IMR-90 (cell line): ENCODE measurements around the gene LDHB. TPM values are rescaled to one million over a fixed set of nuclear protein-coding genes. Genes with fewer than 3 reads are reported as not detected.

Experiments used
- ATAC-seq: fragments of 200-7000 bp; cut with Tn5 transposase; 2 replicates; pipeline ENCODE4 v1.9.1; 2020; ENCODE audit warnings: low read depth, mild to moderate bottlenecking, moderate library complexity
- BruUV-seq: library from RNA; stranded (reverse); fragments of 400-500 nt; replicated peaks from 2 replicates; lab custom pipeline; 2021; lab: Mats Ljungman, UMichigan
- CTCF ChIA-PET: fragments of 300-600 bp; formaldehyde crosslinking; extraction: SDS; loops from one replicate; lab custom pipeline; 2021; ENCODE audit warnings: antibody characterized with exemption; lab: Yijun Ruan, JAX
- POLR2A ChIA-PET: fragments of 300-600 bp; sonication (Branson Sonifier 250); formaldehyde crosslinking; loops from one replicate; lab custom pipeline; 2022; ENCODE audit warnings: antibody characterized with exemption; ENCODE audit not compliant: unreplicated experiment; lab: Charles Lee
- DNase-seq: peaks from one replicate; pipeline ENCODE4 v3.0.0; 2013
- H2AFZ ChIP-seq: replicated peaks from 2 replicates; pipeline ENCODE3; 2013; ENCODE audit warnings: low read length, mild to moderate bottlenecking; ENCODE audit not compliant: poor library complexity
- H2AK5ac ChIP-seq: 2 replicates; pipeline ENCODE4 v1.6.1; 2013; ENCODE audit warnings: low read depth, low read length, inconsistent platforms
- H2AK9ac ChIP-seq: replicated peaks from 2 replicates; pipeline ENCODE3; 2013; ENCODE audit warnings: mild to moderate bottlenecking, low read depth, low read length, moderate library complexity; ENCODE audit not compliant: poor library complexity
- H2BK120ac ChIP-seq: 2 replicates; pipeline ENCODE4 v1.6.1; 2013; ENCODE audit warnings: low read depth, low read length, inconsistent platforms
- H2BK15ac ChIP-seq: 3 replicates; pipeline ENCODE4 v1.6.1; 2013; ENCODE audit warnings: low read depth, low read length, inconsistent platforms
- H2BK20ac ChIP-seq: 2 replicates; pipeline ENCODE4 v1.6.1; 2013; ENCODE audit warnings: low read depth, mild to moderate bottlenecking, inconsistent platforms, low read length, moderate library complexity
- H2BK5ac ChIP-seq: 2 replicates; pipeline ENCODE4 v1.6.1; 2013; ENCODE audit warnings: mild to moderate bottlenecking, low read depth, low read length, inconsistent platforms; ENCODE audit not compliant: poor library complexity, severe bottlenecking
- H3K14ac ChIP-seq: replicated peaks from 2 replicates; pipeline ENCODE4 v1.6.1; 2013; ENCODE audit warnings: low read depth, low read length, inconsistent platforms
- H3K18ac ChIP-seq: 2 replicates; pipeline ENCODE4 v1.6.1; 2013; ENCODE audit warnings: low read depth, low read length, control low read depth
- H3K23ac ChIP-seq: 2 replicates; pipeline ENCODE4 v1.6.1; 2013; ENCODE audit warnings: low read depth, low read length, inconsistent platforms
- H3K27ac ChIP-seq: 2 replicates; pipeline ENCODE4 v1.5.1; 2013; ENCODE audit warnings: mild to moderate bottlenecking, control low read depth, low read length; ENCODE audit not compliant: insufficient read depth
- H3K27me3 ChIP-seq: 2 replicates; pipeline ENCODE4 v1.6.1; 2013; ENCODE audit warnings: low read length; ENCODE audit not compliant: control insufficient read depth, insufficient read depth
- H3K36me3 ChIP-seq: 2 replicates; pipeline ENCODE4 v1.6.1; 2013; ENCODE audit warnings: low read length, mixed read lengths; ENCODE audit not compliant: control insufficient read depth, insufficient read depth
- H3K4ac ChIP-seq: 2 replicates; pipeline ENCODE4 v1.6.1; 2013; ENCODE audit warnings: low read depth, low read length, inconsistent platforms
- H3K4me1 ChIP-seq: 2 replicates; pipeline ENCODE4 v1.6.1; 2013; ENCODE audit warnings: low read length, mixed read lengths; ENCODE audit not compliant: control insufficient read depth, insufficient read depth
- H3K4me2 ChIP-seq: 2 replicates; pipeline ENCODE4 v1.6.1; 2013; ENCODE audit warnings: low read depth, mild to moderate bottlenecking, control low read depth, low read length, moderate library complexity
- H3K4me3 ChIP-seq: 2 replicates; pipeline ENCODE4 v1.5.1; 2013; ENCODE audit warnings: low read depth, mild to moderate bottlenecking, control low read depth, low read length, moderate library complexity; ENCODE audit not compliant: insufficient read depth
- H3K56ac ChIP-seq: 2 replicates; pipeline ENCODE4 v1.6.1; 2013; ENCODE audit warnings: low read length, inconsistent platforms; ENCODE audit not compliant: insufficient read depth; ENCODE audit errors: extremely low read depth
- H3K79me1 ChIP-seq, 2 experiments: 2 replicates each; pipeline ENCODE4 v1.6.1; 2013; ENCODE audit warnings: low read length in 2 of 2, inconsistent platforms in 1 of 2, low read depth in 1 of 2
- H3K9ac ChIP-seq: 2 replicates; pipeline ENCODE4 v1.6.1; 2013; ENCODE audit warnings: low read depth, low read length, control low read depth
- H3K9me1 ChIP-seq: 2 replicates; pipeline ENCODE4 v1.6.1; 2013; ENCODE audit warnings: low read length, inconsistent platforms; ENCODE audit not compliant: insufficient read depth
- H3K9me3 ChIP-seq: 2 replicates; pipeline ENCODE4 v1.6.1; 2013; ENCODE audit warnings: low read length; ENCODE audit not compliant: control insufficient read depth, insufficient read depth
- H4K20me1 ChIP-seq: 2 replicates; pipeline ENCODE4 v1.6.1; 2013; ENCODE audit warnings: low read length, inconsistent platforms; ENCODE audit not compliant: insufficient read depth
- H4K5ac ChIP-seq: 2 replicates; pipeline ENCODE4 v1.6.1; 2013; ENCODE audit warnings: mild to moderate bottlenecking, low read depth, low read length, control low read depth
- H4K8ac ChIP-seq, 2 experiments: 2 replicates each; pipeline ENCODE4 v1.6.1; 2013; ENCODE audit warnings: low read depth in 2 of 2, low read length in 2 of 2, control low read depth in 1 of 2, inconsistent platforms in 1 of 2
- H4K91ac ChIP-seq: 2 replicates; pipeline ENCODE4 v1.6.1; 2013; ENCODE audit warnings: low read depth, low read length, inconsistent platforms; ENCODE audit not compliant: insufficient read depth
- CHD1 ChIP-seq: IDR thresholded peaks from 2 replicates; pipeline ENCODE4 v1.6.1; 2012; ENCODE audit warnings: low read depth, low read length, improper control_type of control experiment
- MAFK ChIP-seq: IDR thresholded peaks from 2 replicates; pipeline ENCODE4 v1.6.1; 2012; ENCODE audit warnings: low read depth, low read length, improper control_type of control experiment
- NFE2L2 ChIP-seq: fragments of 150-350 bp; IDR thresholded peaks from 2 replicates; pipeline ENCODE4 v1.6.1; 2016; ENCODE audit warnings: low read depth, mild to moderate bottlenecking, low read length
- RAD21 ChIP-seq: IDR thresholded peaks from 2 replicates; pipeline ENCODE4 v1.6.1; 2012; ENCODE audit warnings: low read length, improper control_type of control experiment
- WGBS, 2 experiments: methylation state at CpG; one replicate each; pipeline versions ENCODE4 v1.1.5 to v1.1.7; 2013; ENCODE audit warnings: missing lambda C conversion rate in 2 of 2; ENCODE audit not compliant: insufficient read length in 1 of 2; ENCODE audit errors: extremely low coverage in 2 of 2; 5-methylcytosine and 5-hydroxymethylcytosine counted together
- dilution Hi-C: fragments of 300-500 bp; cut with HindIII; formaldehyde crosslinking; loops from one replicate; pipeline ENCODE4 v1.14.3; 2018; ENCODE audit warnings: low sequenced_read_pairs; ENCODE audit not compliant: unreplicated experiment
- in situ Hi-C: fragments of 300-500 bp; cut with MboI; formaldehyde crosslinking; loops from 3 replicates; pipeline ENCODE4 v1.14.3; 2019; ENCODE audit warnings: low sequenced_read_pairs, inconsistent platforms, mixed read lengths
- intact Hi-C: fragments of 100-400 bp; cut with micrococcal nuclease; formaldehyde crosslinking; loops from 2 replicates; pipeline ENCODE4 v1.10.0; 2022
- polyA plus RNA-seq, 3 experiments: library from polyadenylated mRNA; depleted of rRNA; stranded (reverse); fragments of >200 nt; gene quantifications; 2 replicates each; pipeline ENCODE4 v1.2.3, GENCODE V29; 2012; ENCODE audit warnings: low replicate concordance in 1 of 3
- total RNA-seq: library from RNA; depleted of rRNA; stranded (reverse); fragments of >200 nt; gene quantifications from 2 replicates; pipeline ENCODE4 v1.2.3, GENCODE V29; 2012

Gene LDHB
- total and polyA plus RNA-seq, 2 of the 4 experiments (the other 2 are of a cell fraction) = 623 to 630 TPM

- Histone ChIP-seq H4K5ac (no peak overlapping the region), H3K4me3 (no peak overlapping the region), H3K4me1 (peaks cover 1% of the 10 kb centered on the region; the same call in 1 of the 2 replicates), H4K8ac (no peak overlapping the region), H3K9ac (no peak overlapping the region), H2BK5ac (no peak overlapping the region), H4K91ac (no peak overlapping the region), H2AK9ac (no peak overlapping the region), H3K23ac (no peak overlapping the region), H2BK120ac (no peak overlapping the region), H2BK15ac (no peak overlapping the region), H2BK20ac (no peak overlapping the region), H3K36me3 (peaks cover 44% of the 10 kb centered on the region), H2AFZ (no peak overlapping the region), H4K20me1 (no peaks in the 10 kb centered on the region), H3K14ac (no peak overlapping the region), H3K9me1 (0 out of 2 replicates have a peak, but pooled peaks cover 3% of the 10 kb centered on the region), H3K27me3 (no peaks in the 10 kb centered on the region), H3K27ac (no peak overlapping the region), H2AK5ac (no peak overlapping the region), H3K56ac (no peak overlapping the region), H3K4ac (no peak overlapping the region), H3K18ac (no peak overlapping the region), H3K79me1 (peaks cover 36 to 39% of the 10 kb centered on the region in 2 experiments), H3K9me3 (no peaks in the 10 kb centered on the region), H3K4me2 (no peak overlapping the region)
- ATAC-seq (no peak), DNase-seq (no peak)
- intact Hi-C loops = no loop called here
- in situ Hi-C loops = loop anchor here (10.0 kb wide), 1 partner anchor 144 kb away; the partner anchor contains the start of genes GOLT1B and RECQL
- TF ChIP-seq RAD21 (no peak), NFE2L2 (no peak), CHD1 (no peak), MAFK (no peak)
- no CpG with 5 or more reads among the region's 3 CpGs for WGBS, 2 experiments
- CTCF ChIA-PET = no interaction called here
- POLR2A ChIA-PET = no interaction called here
- BruUV-seq = no TSS peak
- dilution Hi-C loops = no loop called here
Measured at GRCh38 chr12:21649034-21649433, 8.6 kb downstream of the LDHB start.
